ENCODE measurements around the gene CHD3. TPM values are rescaled to one million over a fixed set of nuclear protein-coding genes. Genes with fewer than 3 reads are reported as not detected.
A peak's percentile ranks its signal among the peaks of the same experiment; 100 is the strongest.

The CHD3 gene
- total and polyA plus RNA-seq, 2 donors (not counting 3 experiments of a cell fraction or from before 2014, with no cell fraction given): 102 to 185 TPM

GRCh38 chr17:7886227-7887037 is 2.2 kb upstream of the CHD3 start:
- DNase-seq (ENCODE audit: low read depth, low spot score) (peak; percentile 38), FAIRE-seq (no peak)
- BruUV-seq (replicated peaks): TSS peak; percentile 33
- H3K4me1 ChIP-seq (ENCODE audit: control insufficient read depth, extremely low read depth, insufficient read depth, low read length): peaks cover 45% of the 10 kb centered on the region
- peak overlapping the region; percentile 67 to 76 (median 74) for H3K4me3 ChIP-seq (replicated peaks in 1 of 3; ENCODE audit: insufficient read depth in 1 of 3, low read depth in 1 of 3, low read length in 3 of 3)
- dilution Hi-C loops (cut with MboI; ENCODE audit: extremely low pct_ligation_motif_present, low sequenced_read_pairs): no loop called here
- H3K9me1 ChIP-seq (replicated peaks; ENCODE audit: control insufficient read depth, extremely low read depth, insufficient read depth, low read length): no peaks in the 10 kb centered on the region
- no peaks in the 10 kb centered on the region for H4K20me1 ChIP-seq (replicated peaks; ENCODE audit: control insufficient read depth, extremely low read depth, insufficient read depth, low read length)
- no peaks in the 10 kb centered on the region for H3K27me3 ChIP-seq (ENCODE audit: control insufficient read depth in 2 of 2, insufficient read depth in 2 of 2, low read length in 2 of 2)
- H3K9ac ChIP-seq (replicated peaks; ENCODE audit: extremely low read depth, insufficient read depth, low read length): peak overlapping the region; percentile 82
- H3K79me2 ChIP-seq (ENCODE audit: control insufficient read depth, insufficient read depth, low read length): peaks cover 32% of the 10 kb centered on the region
- no peak overlapping the region for H2AFZ ChIP-seq (ENCODE audit: low read depth, low read length)
- peak overlapping the region; percentile 95 for H3K4me2 ChIP-seq (ENCODE audit: insufficient read depth, low read length)
- intact Hi-C loops (cut with micrococcal nuclease): loop anchor here (1.0 to 5.0 kb wide), 8 partner anchors 24 to 268 kb away; partner anchors contain the start of genes ALOXE3, CNTROB, KDM6B and NAA38
- peaks cover 7 to 10% of the 10 kb centered on the region in 2 experiments for H3K36me3 ChIP-seq (ENCODE audit: control insufficient read depth in 2 of 2, extremely low read depth in 1 of 2, insufficient read depth in 2 of 2, low read length in 2 of 2)
- peak overlapping the region; percentile 94 for H3K27ac ChIP-seq (ENCODE audit: insufficient read depth, low read depth, low read length)
- H3K9me3 ChIP-seq (replicated peaks; ENCODE audit: control insufficient read depth, insufficient read depth, low read length): no peaks in the 10 kb centered on the region
- ChIA-PET CTCF (no interaction called here), POLR2A (no interaction called here)
- TF ChIP-seq POLR2AphosphoS5 (IDR thresholded peaks at IDR 0.05; ENCODE audit: insufficient read depth, low read depth, low read length): no peak
- peak; percentile 21 for TF ChIP-seq POLR2A (IDR thresholded peaks at IDR 0.05; ENCODE audit: low read depth, low read length)

- intact Hi-C loops (cut with micrococcal nuclease) (loop anchor here (1.0 to 5.0 kb wide), 8 partner anchors 25 to 267 kb away; partner anchors contain the start of genes ALOXE3, CNTROB, KDM6B and NAA38), dilution Hi-C loops (cut with MboI; ENCODE audit: extremely low pct_ligation_motif_present, low sequenced_read_pairs) (no loop called here)
- Histone ChIP-seq H3K27ac (ENCODE audit: insufficient read depth, low read depth, low read length) (peak overlapping the region; percentile 94), H3K36me3 (ENCODE audit: control insufficient read depth in 2 of 2, extremely low read depth in 1 of 2, insufficient read depth in 2 of 2, low read length in 2 of 2) (peaks cover 10 to 13% of the 10 kb centered on the region in 2 experiments), H3K9me3 (replicated peaks; ENCODE audit: control insufficient read depth, insufficient read depth, low read length) (no peaks in the 10 kb centered on the region), H3K4me3 (replicated peaks in 1 of 3; ENCODE audit: insufficient read depth in 1 of 3, low read depth in 1 of 3, low read length in 3 of 3) (peak overlapping the region; percentile 67 to 76 (median 74)), H2AFZ (ENCODE audit: low read depth, low read length) (no peak overlapping the region), H3K27me3 (ENCODE audit: control insufficient read depth in 2 of 2, insufficient read depth in 2 of 2, low read length in 2 of 2) (no peaks in the 10 kb centered on the region), H3K9ac (replicated peaks; ENCODE audit: extremely low read depth, insufficient read depth, low read length) (peak overlapping the region; percentile 82), H3K4me1 (ENCODE audit: control insufficient read depth, extremely low read depth, insufficient read depth, low read length) (peaks cover 45% of the 10 kb centered on the region), H4K20me1 (replicated peaks; ENCODE audit: control insufficient read depth, extremely low read depth, insufficient read depth, low read length) (no peaks in the 10 kb centered on the region), H3K4me2 (ENCODE audit: insufficient read depth, low read length) (peak overlapping the region; percentile 95), H3K9me1 (replicated peaks; ENCODE audit: control insufficient read depth, extremely low read depth, insufficient read depth, low read length) (no peaks in the 10 kb centered on the region), H3K79me2 (ENCODE audit: control insufficient read depth, insufficient read depth, low read length) (peaks cover 32% of the 10 kb centered on the region)
- FAIRE-seq (no peak), DNase-seq (ENCODE audit: low read depth, low spot score) (no peak)
- POLR2A ChIA-PET: no interaction called here
- CTCF ChIA-PET: no interaction called here
- no TSS peak for BruUV-seq (replicated peaks)
- TF ChIP-seq MYC (IDR thresholded peaks at IDR 0.05; ENCODE audit: low read depth, low read length) (no peak), CTCF (IDR thresholded peaks at IDR 0.05; ENCODE audit: extremely low read depth in 1 of 2, insufficient read depth in 1 of 2, low read depth in 1 of 2, low read length in 2 of 2) (peak in 1 of 2 donors; percentile 11), JUN (IDR thresholded peaks at IDR 0.05; ENCODE audit: borderline replicate concordance, insufficient read depth, insufficient read length, low read depth) (no peak)
Measured at GRCh38 chr17:7887038-7887481, 1.5 kb upstream of the CHD3 start.
